Putamen (tissue), 1 donor: ENCODE data around the gene SMPD3.

Experiments used
- DNase-seq: peaks from one replicate; pipeline ENCODE4 v3.0.0-alpha.2; 2016; ENCODE audit warnings: low spot score

Gene SMPD3

DNA sequence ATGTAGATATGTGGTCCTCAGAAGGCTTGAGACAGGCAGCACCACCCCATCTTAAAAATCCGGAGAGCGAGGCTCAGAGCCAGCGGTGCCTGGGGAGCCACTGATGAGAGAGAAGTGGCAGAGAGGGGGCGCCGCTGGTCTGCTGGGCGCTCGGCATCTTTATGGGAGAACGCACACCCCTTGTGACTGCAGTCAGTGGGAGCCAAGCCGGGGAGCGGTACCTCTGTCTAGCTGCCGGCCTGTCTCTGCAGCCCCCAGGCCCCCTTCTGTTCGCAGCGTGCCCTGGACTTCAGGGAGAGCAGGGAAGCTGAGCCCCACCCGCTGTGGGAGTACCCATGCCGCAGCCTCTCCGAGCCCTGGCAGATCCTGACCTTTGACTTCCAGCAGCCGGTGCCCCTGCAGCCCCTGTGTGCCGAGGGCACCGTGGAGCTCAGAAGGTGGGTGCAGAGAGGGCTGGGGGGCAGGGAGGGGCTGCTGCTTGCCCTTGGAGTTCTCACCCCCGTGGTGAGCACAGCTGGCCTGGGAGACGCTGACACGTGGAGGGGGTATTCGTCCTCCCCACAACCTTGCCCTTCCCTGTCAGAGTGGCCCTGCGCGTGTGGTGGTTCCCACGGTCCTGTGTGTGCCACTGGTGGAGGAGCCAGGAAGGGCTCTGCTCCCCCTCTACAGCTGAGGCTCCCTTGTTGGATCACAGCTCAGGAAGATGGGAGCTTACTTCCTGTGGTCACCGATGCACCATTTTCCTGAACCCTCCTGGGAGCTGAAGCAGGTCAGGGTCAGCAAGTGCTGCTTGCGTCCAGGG lies 92.7 kb downstream of the SMPD3 start:
- no peak for DNase-seq

DNA sequence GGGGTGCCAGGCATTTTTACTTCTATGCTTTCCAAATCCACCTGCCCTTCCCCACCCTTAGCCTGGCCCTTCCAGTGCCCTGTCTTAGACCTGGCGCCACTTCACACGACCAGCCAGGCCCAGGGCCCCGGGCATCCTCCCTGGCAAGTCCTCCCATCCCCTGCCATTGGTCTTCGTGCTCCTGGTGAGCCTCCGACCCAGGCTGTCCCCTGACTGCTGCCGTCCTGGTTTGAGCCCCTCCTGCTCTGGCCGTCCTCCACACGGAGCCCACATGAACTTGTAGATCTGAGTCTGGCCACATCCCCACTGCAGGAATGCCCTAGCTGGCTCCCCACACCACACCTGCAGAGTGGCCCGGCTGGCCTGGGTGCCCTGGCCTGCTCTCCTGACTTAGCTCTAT lies 93.5 kb downstream of the SMPD3 start:
- no peak for DNase-seq

DNA sequence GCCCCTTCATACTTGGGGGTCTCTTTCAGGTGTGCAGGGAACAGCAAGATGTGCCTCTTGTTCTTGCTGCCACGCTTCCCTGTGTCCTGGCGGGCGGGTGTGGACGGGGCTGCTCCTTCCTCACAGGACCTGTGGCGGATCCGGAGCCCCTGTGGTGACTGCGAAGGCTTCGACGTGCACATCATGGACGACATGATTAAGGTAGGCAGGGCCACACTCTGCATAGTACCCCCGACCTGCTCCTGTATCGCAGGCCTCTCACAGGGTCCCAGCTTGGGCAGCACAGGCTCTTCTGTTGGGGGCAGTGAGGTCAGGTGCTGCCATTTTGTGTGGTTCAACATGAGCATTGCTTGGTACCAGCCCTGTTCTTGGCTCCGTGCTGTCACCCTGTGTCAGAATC lies 94.9 kb downstream of the SMPD3 start:
- no peak for DNase-seq

DNA sequence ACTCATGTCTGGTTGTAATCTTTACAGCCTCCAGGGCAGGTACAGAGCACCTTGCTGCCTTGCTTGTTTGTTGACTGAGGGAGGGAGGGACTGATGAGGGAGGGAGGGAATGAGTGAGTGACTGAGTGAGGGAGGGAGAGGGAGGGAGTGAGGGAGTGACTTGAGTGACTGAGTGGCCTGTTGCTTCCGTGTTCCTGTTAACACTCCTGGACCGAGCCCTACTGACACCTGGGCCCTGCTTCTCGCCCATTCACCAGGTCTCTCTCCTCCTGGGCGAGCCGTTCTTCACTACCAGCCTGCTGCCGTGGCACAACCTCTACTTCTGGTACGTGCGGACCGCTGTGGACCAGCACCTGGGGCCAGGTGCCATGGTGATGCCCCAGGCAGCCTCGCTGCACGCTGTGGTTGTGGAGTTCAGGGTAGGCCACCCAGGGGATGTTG lies 96.3 kb downstream of the SMPD3 start:
- DNase-seq = no peak

DNA sequence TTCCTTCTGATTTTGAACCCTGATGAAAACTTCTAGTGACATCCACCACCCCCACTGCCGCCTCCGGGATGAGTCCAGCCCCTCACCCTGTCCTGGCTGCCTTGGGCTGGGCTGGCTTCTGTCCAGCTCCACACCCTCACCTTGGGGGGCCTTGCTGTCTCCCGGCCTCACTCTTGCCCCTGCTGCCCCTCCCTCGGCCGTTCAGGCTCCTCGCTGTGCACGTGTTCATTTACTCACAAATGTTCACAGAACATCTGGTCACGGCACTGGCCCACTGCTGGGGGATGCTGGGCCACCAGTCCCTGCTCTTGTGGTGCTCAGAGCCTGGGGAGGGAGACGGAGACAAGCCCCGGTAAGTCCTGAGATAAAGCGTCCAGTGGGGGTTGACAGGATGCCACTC lies 96.8 kb downstream of the SMPD3 start:
- DNase-seq = no peak

DNA sequence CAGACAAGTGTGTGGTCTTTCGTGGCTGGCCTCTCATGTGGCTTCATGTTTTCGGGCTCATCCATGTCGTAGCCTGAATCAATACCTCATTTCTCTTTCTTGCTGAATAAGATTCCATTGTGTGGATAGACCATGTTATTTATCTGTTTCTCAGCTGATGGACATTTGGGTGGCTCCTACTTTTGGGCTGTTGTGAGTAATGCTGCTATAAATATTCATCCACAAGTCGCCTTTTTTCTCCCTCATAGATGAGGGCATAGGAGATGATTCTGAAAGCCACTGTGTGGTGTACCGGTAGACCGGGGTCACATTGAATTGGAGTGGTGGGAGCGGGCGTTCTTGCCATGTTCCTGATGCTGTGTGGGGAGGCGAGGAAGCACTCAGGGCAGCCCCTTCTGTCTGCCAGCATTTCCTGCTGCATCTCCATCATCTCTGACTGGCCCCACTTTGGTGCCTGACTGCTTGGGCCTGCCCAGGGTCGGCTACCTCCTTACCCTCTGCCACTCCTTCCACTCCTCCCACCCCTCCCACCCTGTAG lies 97.4 kb downstream of the SMPD3 start:
- DNase-seq = no peak

DNA sequence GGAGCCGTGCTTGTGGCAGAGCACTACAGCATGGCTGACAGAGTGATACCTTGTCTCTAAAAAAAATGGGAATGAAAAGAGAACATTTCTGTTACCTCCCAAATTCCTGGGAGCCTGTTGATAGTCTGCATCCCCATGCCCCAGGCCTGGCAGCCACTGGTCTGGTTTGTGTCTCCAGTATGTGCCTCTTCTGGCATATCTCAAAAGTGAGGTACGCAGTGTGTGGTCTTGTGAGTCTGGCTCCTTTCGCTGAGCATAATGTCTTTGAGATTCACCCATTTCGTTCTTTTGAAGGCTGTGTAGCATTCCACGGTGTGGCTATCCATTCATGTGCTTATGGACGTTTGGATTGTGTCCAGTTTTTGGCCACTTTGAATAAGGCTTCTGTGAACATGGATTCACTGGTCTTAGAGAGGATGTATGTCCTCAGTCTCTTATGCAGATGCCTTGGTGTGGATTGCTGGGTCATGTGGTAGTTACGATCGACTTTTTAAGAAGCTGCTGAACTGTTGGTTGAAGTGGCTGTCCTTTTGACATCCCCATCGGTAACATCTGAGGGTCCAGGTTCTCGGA lies 98.4 kb downstream of the SMPD3 start:
- no peak for DNase-seq

DNA sequence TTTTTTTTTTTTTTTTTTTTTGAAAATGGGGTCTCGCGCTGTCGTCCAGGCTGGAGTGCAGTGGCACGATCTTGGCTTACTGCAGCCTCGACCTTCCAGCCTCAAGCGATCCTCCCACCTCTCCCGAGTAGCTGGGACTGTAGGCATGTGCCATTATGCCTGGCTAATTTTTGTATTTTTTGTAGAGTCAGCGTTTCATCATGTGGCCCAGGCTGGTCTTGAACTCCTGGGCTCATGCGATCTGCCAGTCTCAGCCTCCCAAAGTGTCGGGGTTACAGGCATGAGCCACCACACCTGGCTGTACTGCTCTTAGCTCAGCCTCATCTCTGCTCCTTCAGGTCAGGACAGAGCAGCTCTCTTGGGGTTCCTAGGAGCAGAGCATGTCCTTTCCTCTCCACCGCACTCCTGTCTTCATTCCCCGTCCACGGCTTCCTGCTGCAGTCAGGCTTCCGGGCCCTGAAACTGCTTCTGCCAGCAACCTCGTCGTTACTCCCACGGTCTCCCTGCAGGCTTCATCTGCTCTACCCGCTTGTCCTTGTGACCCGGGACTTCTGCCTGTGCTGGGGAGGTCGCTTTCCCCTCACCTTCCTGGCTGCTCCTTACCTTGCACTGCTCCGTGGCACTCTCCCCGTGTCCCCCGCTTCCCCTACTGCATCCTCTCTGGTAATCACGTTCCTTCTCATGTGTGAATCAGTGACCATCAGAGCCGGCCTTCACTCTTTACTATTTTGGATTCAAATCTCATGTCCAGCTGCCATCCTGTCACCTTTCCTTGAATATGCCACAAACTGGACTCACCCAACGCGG lies 99.5 kb downstream of the SMPD3 start:
- no peak for DNase-seq

DNA sequence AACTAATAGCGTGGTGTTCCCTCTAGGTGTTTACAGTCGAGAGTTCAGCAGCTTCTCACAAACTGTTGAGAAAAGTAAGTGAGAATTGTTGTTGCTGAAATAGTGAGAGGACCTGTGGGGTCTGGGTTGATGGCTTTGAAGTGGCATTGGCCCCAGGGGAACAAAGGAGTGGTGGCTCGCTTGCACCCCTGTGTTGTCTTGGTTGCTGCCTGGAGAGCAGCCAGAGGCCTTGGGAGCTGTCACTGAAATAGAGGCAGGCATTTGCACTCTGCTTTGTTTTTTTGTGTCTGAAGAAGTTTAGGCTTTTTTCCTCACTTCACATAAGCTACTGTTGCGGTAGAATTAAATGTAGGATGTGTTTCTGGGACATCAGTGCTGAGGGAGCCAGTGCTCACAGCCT lies 100.7 kb downstream of the SMPD3 start:
- DNase-seq = no peak

DNA sequence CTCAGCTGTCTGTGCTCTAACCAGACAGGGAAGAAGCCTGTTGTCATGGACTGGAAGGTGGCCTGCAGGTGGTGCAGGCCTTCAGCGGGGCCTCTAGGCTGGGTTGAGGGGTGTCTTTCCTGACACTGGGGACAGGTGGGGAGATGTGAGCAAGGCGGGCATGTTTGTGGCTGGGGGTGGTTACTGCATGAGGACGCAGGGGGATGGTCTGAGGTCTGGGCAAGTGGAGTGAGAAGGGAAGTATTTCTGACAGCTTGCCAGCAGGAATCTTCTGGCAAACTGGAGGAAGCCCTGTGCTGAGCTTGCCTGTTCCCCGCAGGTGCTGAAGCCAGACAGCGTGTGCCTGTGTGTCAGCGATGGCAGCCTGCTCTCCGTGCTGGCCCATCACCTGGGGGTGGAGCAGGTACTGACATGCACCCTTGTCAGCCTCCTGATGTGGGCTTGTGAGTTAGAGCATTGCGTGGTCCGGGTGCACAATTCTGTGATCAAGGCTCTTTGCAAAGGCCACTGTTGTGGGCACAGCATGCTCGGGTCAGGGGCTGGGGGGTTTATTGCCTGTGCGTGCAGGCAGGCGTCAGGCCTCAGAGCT lies 101.3 kb downstream of the SMPD3 start:
- DNase-seq = no peak

DNA sequence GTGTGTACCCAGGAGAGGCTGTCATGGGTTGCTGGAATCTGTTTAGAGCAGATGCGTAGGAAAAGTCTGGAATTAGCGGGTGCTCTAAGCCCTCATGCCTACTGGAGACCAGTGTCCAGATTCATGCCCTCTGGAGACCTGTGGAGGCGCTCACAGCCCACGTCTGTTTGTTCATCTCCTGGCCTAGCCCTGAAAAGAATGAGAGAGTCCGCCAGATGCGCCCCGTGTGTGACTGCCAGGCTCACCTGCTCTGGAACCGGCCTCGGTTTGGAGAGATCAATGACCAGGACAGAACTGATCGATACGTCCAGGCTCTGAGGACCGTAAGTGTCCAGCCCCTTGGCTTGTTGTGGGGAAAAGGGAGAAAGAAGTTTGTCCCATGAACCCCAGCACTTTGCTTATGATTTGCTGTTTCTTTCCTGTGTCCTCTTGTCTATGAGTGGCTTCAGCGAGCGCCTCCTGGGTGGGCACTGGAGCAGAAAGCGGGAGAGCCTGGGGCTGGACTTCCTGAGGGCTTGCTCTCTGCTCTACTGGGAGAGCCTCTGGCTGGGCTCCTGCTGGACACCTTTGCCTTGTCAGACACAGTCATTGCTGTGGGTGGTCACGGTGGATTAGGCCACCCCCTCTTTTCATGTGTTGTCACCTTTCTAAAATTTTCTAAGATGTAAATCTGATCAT lies 102.2 kb downstream of the SMPD3 start:
- DNase-seq = no peak

DNA sequence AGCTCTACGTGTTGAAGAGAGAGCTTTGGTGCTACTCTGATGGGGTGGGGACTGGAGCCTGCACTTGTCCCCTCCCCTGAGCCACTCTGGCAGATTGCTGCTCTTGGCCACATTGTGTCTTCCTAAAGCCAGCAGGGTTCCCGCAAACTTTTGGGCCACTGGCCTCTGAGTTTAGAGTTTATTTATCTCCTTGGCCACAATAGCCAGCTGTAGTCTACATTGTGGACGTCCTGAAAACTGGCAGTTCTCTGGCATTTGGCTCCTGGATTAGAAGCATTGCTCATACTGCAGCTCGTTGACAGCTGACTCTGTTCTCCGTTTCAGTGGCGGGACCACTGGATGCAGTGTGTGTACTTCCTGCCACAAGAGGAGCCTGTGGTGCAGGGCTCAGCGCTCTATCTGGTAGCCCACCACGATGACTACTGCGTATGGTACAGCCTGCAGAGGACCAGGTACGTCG lies 102.9 kb downstream of the SMPD3 start:
- no peak for DNase-seq

DNA sequence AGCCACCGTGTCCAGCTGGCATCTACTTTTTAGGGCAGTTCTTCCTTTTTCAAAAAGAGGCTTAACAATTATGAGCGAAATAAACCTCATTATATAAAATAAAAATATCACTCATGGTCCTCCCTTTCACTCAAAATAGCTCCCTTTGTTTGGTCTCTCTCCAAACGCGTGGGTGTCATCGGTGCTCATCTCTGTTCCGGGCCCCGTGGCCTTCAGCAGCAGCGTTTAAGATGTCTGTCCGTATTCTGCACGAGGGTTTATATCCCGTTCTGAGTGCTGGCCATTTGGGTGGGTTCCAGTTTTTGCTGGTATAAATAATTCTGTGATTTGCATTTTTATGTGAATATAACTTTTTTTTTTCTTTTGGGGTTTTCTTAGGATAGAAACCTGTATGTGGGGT lies 104.1 kb downstream of the SMPD3 start:
- DNase-seq = no peak

DNA sequence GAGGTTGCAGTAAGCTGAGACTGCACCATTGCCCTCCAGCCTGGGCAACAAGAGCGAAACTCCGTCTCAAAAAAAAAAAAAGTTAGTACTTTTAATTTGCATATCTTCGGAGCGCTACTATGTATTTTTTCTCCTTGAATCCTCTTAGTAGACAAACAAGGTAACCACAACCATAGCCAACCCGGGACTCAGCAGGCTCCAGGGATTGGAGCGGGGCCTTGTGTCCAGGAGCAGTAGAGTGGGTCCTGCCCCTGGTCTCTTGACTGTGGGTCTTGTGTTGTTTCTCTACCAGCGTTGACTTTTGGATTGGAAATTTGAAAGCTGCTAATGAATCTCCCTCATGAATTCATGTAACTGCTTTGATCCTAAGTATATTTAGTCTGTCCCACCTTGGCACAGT lies 105.2 kb downstream of the SMPD3 start:
- no peak for DNase-seq

DNA sequence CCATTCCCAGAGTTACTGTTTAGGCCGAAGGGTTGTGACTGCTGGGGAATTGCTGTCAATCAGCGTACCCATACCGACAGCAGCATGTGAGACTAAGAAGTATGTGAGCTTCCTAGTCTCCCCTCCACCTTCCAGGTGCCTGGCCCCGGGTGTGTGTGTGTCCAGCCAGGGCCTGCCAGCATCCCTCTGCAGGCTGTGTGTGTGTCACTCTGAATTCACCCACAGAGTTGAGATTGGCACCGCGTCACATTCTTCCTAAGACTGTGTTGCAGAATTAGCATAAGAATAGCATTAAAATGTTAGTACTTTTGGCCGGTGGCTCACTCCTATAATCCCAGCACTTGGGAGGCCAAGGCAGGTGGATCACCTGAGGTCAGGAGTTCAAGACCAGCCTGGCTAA lies 105.7 kb downstream of the SMPD3 start:
- no peak for DNase-seq

DNA sequence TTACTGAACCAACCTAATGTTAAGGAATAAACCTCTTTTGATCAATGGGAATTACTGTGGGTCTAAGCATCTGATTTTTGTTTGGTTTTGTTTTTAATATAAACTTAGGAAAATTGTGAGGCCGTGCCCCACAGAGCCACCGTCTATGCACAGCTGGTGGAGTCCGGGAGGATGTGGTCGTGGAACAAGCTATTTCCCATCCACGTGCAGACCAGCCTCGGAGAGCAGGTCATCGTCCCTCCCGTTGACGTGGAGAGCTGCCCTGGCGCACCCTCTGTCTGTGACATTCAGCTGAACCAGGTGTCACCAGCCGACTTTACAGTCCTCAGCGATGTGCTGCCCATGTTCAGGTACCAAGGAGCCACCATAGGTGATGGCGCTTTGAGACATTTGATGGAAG lies 109.1 kb downstream of the SMPD3 start:
- DNase-seq = no peak

DNA sequence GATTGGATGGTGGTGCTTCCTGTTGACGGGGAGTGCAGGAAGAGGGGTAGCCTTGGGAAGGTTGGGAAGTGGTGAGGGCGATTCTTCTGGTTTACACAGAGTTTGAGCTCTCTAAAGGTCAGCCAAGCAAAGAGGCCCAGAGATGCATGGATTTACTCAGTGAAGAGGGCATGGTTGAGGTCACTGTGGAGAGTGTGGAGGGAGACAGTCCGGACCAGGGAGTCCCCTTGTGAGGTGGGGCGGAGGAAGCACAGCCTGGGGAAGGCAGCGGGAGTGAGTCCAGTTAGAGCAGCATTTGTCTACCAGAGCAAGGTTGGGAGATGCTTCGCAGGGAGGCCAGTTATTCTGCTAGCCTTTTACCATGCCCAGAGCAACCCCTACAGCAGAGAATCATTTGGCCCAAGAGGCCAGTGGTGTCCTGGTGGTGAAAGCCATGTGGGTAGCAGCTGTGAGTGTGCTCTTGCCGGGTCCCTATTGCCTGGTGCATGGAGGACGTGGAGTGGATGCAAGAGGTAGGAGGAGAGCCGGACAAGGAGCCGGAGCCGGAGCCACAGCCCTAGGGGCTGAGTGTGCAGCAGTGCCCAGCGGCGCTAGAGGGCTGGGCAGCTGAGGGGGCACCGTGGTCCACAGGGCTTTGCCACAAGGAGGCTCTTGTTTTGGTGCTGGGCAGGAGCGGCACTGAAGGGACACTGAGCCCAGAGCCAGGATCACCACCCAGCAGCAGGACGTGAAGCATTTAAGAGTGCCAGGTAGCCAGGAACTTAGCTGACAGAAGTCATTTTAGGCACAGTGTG lies 109.8 kb downstream of the SMPD3 start:
- DNase-seq = no peak

DNA sequence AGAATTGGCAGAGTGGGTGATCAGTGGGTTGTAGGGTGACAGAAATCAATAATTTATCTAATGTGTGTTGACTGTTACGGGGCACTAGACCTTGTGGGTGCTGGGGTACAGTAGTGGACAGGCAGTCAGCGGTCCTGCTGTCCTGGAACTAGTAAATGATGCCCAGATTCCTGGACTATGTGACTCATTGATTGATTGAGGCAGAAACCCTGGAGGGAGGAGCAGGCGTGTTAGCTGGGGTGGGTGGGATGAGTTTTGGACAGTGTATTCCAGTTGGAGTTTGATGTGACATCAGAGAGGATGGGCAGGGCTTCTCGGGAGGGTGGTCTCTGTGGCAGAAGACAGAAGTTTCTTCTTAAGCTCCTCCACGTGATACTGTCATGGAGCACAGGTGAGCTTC lies 113.1 kb downstream of the SMPD3 start:
- no peak for DNase-seq

DNA sequence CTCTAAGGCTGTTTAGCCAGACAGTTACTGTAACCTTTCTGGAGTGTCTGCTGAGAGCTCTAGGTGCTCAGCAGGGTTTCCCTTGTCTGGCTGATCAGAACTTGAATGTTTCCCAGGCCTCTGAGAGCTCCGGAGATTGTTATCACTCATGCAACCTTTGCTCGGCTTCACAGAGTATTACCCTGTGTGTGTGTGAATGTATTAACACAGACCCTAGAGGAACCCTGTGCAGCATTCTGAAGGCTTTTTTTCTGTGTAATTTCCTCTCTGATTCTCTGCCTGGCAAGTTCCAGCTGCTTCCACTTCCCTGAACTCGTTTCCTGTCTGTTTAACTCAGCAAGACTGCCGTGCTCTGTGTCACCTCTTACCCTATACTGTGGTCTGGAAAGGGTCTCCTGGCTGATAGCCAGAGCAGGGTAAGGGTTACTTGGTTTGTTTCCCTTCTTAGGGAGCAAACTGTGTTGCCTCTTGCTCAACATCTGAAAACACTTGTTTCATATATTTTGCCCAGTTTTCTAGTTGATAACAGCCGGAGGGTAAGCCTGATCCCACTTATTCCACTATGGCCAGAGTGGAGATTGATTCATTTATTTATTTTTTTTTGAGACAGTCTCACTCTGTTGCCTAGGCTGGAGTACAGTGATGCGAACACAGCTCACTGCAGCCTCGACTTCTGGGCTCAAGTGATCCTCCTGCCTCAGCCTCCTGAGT lies 115.7 kb downstream of the SMPD3 start:
- peak; percentile 45 for DNase-seq

DNA sequence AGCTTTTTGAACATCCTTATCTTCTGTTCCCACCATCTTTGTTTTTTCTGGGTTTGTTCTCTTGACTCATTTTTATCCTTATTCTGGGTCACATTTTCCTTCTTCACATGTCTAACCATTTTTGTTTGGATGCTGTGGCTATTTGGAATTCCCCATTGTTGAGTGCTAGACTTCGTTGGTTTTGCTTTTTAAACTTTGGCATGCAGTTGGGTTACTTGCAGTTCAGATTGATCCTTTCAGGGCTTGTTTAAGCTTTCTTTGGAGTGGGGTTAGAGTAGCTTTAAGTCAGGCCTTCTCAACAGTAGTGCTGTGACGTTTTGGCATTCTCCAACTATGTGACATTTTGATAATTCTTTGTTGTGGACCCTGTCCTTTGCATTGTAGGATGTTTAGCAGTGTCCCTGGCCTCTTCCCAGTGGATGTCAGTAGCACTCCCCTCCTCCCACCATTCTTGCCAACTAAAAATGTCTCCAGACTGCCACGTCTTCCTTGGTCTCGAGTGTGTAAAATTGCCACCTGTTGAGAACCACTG lies 116.4 kb downstream of the SMPD3 start:
- DNase-seq = no peak
